ENCODE results near the gene EID1.
"Not testable (repeated sequence)": the region's sequence is repeated elsewhere in the genome, so short reads cannot be mapped to it uniquely, and the experiment has no call there.

Gene EID1

DNA sequence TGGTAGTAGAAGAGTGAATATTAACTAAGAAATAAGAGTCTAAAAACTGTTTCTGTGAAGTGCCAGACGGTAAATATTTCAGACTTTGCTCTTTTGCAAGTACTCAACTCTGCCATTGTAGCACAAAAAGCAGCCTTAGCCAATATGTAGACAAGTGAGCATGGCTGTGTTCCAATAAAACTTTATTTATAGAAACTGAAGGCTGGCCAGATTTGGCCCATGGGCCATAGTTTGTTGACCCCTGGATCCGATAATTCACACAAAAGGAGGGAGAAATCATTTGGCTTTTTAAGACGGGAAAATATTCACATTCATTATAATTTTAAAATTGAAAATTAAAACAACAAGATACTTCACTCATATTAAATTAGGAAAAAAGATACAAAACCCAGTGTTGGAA lies 15.4 kb downstream of the EID1 start:
- H3K27me3 ChIP-seq (ENCODE audit: control insufficient read depth, insufficient read depth, low read length), result no peaks in the 10 kb centered on the region
- H3K9me3 ChIP-seq (ENCODE audit: control insufficient read depth, insufficient read depth, low read length), result no peaks in the 10 kb centered on the region
- H3K4me3 ChIP-seq (ENCODE audit: low read depth, low read length), result no peak overlapping the region
- no peaks in the 10 kb centered on the region for H3K36me3 ChIP-seq (ENCODE audit: control insufficient read depth, insufficient read depth, low read length)
- H3K9ac ChIP-seq (ENCODE audit: low read depth, low read length), result no peak overlapping the region
- H3K4me1 ChIP-seq (ENCODE audit: control insufficient read depth, insufficient read depth, low read length), result peaks cover 2% of the 10 kb centered on the region

DNA sequence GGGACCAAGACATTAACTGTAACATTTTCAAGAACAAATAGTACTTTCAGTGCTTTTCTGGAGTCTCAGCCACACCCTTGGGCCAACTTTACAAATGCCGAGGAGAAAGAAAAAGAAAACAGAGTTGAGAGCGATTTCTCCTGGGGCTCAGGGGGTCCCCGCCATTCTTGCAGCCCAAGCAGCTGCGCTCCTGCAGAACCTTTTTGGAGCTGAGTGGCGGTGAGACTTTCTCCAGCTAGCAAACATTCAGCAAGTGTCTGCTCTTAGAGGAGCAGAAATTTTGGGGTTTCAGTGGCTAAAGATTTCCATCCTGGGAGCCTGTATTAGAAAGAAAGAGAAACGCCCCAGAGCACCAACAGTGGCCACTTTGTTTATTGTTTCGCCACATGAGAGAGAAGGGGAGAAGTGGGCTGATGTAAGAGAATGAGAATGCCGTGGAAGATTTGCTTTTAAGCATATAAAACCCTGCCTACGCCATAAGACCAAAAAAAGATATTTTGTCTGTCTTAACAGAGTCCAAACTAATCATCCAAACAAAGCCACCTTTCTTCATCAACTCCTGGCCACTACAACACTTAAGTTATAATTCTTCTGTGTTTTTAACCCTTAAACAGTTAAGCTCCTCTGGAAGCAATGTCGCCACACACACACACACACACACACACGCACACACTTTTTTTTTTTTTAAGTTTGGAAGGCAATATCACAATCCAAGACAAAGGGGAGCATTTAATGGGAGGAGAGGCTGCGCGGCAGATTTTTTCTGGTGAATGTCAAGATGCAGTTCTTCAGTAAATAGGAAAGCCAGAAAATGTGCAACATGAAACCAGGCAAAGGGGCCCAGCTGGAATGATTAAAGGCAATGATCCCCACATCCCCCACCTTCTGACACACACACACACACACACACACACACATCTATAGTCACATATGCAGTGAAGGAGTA lies 19.2 kb downstream of the EID1 start:
- Histone ChIP-seq H3K9ac (ENCODE audit: low read depth, low read length) (no peak overlapping the region), H3K4me3 (ENCODE audit: low read depth, low read length) (no peak overlapping the region), H3K36me3 (ENCODE audit: control insufficient read depth, insufficient read depth, low read length) (no peaks in the 10 kb centered on the region)

DNA sequence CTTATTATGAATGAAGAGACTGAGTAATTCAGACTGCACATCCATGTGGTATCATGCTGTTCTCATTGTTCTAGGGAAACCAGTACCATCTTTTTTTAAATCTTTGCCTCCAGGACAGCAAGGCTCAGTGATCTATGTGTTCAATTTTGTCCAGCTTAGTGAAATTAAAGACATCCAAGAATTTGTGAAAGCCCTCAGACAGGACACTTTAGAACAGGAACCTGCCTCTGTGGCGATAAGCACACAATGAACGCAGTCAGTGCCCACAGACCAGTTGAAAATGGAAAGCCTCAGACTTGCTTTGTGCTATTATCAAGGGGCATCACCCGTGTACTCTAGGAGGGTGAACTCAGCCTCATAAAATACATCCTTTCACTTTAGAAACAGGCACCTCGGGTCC lies 20.1 kb downstream of the EID1 start:
- Histone ChIP-seq H3K27me3 (ENCODE audit: control insufficient read depth, insufficient read depth, low read length) (no peaks in the 10 kb centered on the region), H3K4me1 (ENCODE audit: control insufficient read depth, insufficient read depth, low read length) (peaks cover 2% of the 10 kb centered on the region), H3K36me3 (ENCODE audit: control insufficient read depth, insufficient read depth, low read length) (no peaks in the 10 kb centered on the region), H3K9me3 (ENCODE audit: control insufficient read depth, insufficient read depth, low read length) (no peaks in the 10 kb centered on the region), H3K4me3 (ENCODE audit: low read depth, low read length) (no peak overlapping the region), H3K9ac (ENCODE audit: low read depth, low read length) (no peak overlapping the region)

More for the DNA sequence above, 19.2 kb downstream of the EID1 start:
- Histone ChIP-seq H3K4me1 (ENCODE audit: control insufficient read depth, insufficient read depth, low read length) (peaks cover 2% of the 10 kb centered on the region), H3K9me3 (ENCODE audit: control insufficient read depth, insufficient read depth, low read length) (no peaks in the 10 kb centered on the region), H3K27me3 (ENCODE audit: control insufficient read depth, insufficient read depth, low read length) (no peaks in the 10 kb centered on the region)

DNA sequence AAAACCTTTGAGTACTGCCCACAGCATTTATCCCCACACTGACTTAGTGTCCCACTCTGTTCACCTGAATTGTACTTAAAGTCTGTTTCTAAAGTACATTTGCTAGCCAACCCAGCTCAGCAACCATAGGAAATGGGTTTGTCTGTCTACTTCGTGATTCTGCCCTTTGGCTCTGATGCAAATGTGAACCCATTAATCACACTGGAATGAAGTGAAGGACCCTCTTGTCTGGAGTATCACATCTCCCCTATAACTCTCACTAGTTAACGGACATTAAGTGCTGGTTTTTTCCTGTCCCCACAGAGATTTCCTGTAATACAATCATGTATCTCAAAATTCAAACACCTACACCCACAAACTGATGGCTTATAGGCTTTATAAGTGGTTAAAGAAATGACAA lies 20.5 kb downstream of the EID1 start:
- H3K9me3 ChIP-seq (ENCODE audit: control insufficient read depth, insufficient read depth, low read length), result no peaks in the 10 kb centered on the region
- H3K9ac ChIP-seq (ENCODE audit: low read depth, low read length), result no peak overlapping the region
- peaks cover 2% of the 10 kb centered on the region for H3K4me1 ChIP-seq (ENCODE audit: control insufficient read depth, insufficient read depth, low read length)
- H3K27me3 ChIP-seq (ENCODE audit: control insufficient read depth, insufficient read depth, low read length), result no peaks in the 10 kb centered on the region
- no peak overlapping the region for H3K4me3 ChIP-seq (ENCODE audit: low read depth, low read length)
- H3K36me3 ChIP-seq (ENCODE audit: control insufficient read depth, insufficient read depth, low read length), result no peaks in the 10 kb centered on the region

DNA sequence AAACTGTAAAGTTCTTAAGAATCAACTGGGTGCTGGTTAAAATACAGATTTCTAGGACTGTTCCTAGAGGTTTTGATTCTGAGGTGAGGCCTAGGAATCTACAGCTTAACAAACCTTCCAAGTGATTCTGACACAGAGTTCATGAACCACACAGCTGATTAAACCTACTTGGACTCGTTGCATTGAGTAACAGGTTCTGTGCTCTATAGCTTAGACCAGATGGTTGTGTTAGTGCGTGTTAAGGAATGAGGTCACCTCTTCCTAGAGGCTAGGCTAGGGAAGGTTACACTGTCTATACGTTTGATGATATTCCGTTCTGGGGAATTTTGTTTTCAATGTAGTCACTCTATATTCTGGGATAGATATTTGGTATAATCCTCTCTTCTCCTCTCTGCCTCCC lies 21.9 kb downstream of the EID1 start:
- Histone ChIP-seq H3K4me1 (ENCODE audit: control insufficient read depth, insufficient read depth, low read length) (peaks cover 2% of the 10 kb centered on the region), H3K9me3 (ENCODE audit: control insufficient read depth, insufficient read depth, low read length) (no peaks in the 10 kb centered on the region), H3K36me3 (ENCODE audit: control insufficient read depth, insufficient read depth, low read length) (no peaks in the 10 kb centered on the region), H3K9ac (ENCODE audit: low read depth, low read length) (no peak overlapping the region), H3K27me3 (ENCODE audit: control insufficient read depth, insufficient read depth, low read length) (no peaks in the 10 kb centered on the region), H3K4me3 (ENCODE audit: low read depth, low read length) (no peak overlapping the region)

DNA sequence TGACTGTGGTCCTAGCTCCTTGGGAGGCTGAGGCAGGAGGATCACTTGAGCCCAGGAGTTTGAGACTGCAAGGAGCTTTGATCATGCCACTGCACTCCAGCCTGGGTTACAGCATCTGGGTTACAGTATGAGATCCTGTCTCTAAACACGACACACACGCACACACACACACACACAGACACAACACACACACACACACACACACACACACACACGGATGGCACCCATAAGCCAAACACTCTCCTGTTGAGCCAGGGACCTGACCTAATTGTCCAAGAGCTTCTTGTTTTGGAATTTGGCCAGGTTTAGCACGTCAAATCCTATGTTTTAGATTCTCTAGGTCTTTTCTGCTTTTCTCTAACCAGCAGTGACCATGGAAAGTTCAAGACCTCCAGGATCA lies 26.8 kb downstream of the EID1 start:
- Histone ChIP-seq H3K9ac (ENCODE audit: low read depth, low read length) (no peak overlapping the region), H3K4me3 (ENCODE audit: low read depth, low read length) (no peak overlapping the region), H3K4me1 (ENCODE audit: control insufficient read depth, insufficient read depth, low read length) (no peaks in the 10 kb centered on the region), H3K9me3 (ENCODE audit: control insufficient read depth, insufficient read depth, low read length) (no peaks in the 10 kb centered on the region), H3K27me3 (ENCODE audit: control insufficient read depth, insufficient read depth, low read length) (no peaks in the 10 kb centered on the region), H3K36me3 (ENCODE audit: control insufficient read depth, insufficient read depth, low read length) (no peaks in the 10 kb centered on the region)

DNA sequence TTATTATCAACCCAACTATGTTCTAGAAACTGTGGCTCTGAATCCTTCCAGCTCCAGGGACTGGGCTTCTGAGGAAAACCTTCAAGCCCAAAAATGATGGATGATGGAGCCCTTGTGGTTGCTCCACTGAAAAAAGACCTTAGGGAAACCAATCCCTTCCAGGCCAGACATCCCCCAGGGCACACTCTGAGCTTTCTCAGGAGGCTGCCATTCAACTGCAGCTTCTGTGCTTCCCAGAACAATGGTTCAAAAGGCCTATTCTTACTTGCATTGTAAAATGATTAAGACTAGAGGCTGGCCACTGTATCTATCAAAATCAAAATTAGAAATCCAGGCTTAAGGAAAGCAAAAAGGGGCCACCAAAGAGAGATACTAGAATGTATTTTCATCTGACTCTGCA lies 27.3 kb downstream of the EID1 start:
- Histone ChIP-seq H3K4me3 (ENCODE audit: low read depth, low read length) (no peak overlapping the region), H3K4me1 (ENCODE audit: control insufficient read depth, insufficient read depth, low read length) (no peaks in the 10 kb centered on the region), H3K27me3 (ENCODE audit: control insufficient read depth, insufficient read depth, low read length) (no peaks in the 10 kb centered on the region), H3K9ac (ENCODE audit: low read depth, low read length) (no peak overlapping the region), H3K36me3 (ENCODE audit: control insufficient read depth, insufficient read depth, low read length) (no peaks in the 10 kb centered on the region), H3K9me3 (ENCODE audit: control insufficient read depth, insufficient read depth, low read length) (no peaks in the 10 kb centered on the region)

DNA sequence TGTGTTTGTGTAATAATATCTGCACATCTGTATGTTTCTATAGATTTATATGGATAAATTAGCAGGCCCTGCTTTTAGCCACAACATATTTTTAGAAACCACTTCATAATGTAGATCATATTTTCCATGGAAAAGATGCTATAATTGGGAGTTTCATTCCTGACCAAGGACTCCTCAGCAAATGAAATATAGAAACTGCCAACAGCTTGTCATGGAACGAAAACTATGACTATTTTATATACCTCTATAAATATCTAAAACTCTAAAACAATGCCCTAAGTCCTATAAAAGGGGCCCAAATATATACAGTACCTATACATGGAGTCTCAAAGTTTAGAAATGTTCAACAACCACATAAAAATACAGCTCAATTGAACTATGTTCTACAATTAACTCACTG lies 27.9 kb downstream of the EID1 start:
- Histone ChIP-seq H3K4me3 (ENCODE audit: low read depth, low read length) (no peak overlapping the region), H3K36me3 (ENCODE audit: control insufficient read depth, insufficient read depth, low read length) (no peaks in the 10 kb centered on the region), H3K4me1 (ENCODE audit: control insufficient read depth, insufficient read depth, low read length) (no peaks in the 10 kb centered on the region)

DNA sequence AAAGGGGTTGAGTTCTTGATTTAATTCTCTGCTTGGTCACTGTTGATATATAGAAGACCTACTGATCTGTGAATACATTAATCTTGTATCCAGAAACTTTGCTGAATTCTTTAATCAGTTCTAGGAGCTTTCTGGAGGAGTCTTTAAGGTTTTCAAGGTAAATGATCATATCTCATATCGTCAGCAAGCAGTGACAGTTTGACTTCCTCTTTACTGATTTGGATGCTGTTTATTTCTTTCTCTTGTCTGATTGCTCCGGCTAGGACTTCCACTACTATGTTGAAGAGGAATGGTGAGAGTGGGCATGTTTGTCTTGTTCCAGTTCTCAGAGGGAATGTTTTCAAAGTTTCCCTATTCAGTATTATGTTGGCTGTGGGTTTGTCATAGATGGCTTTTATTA lies 31.4 kb downstream of the EID1 start:
- not testable (repeated sequence) for H3K27me3 ChIP-seq (ENCODE audit: control insufficient read depth, insufficient read depth, low read length); H3K4me3 ChIP-seq (ENCODE audit: low read depth, low read length); H3K9ac ChIP-seq (ENCODE audit: low read depth, low read length); H3K36me3 ChIP-seq (ENCODE audit: control insufficient read depth, insufficient read depth, low read length); H3K4me1 ChIP-seq (ENCODE audit: control insufficient read depth, insufficient read depth, low read length); H3K9me3 ChIP-seq (ENCODE audit: control insufficient read depth, insufficient read depth, low read length)

More for the DNA sequence above, 27.9 kb downstream of the EID1 start:
- Histone ChIP-seq H3K27me3 (ENCODE audit: control insufficient read depth, insufficient read depth, low read length) (no peaks in the 10 kb centered on the region), H3K9ac (ENCODE audit: low read depth, low read length) (no peak overlapping the region), H3K9me3 (ENCODE audit: control insufficient read depth, insufficient read depth, low read length) (no peaks in the 10 kb centered on the region)

DNA sequence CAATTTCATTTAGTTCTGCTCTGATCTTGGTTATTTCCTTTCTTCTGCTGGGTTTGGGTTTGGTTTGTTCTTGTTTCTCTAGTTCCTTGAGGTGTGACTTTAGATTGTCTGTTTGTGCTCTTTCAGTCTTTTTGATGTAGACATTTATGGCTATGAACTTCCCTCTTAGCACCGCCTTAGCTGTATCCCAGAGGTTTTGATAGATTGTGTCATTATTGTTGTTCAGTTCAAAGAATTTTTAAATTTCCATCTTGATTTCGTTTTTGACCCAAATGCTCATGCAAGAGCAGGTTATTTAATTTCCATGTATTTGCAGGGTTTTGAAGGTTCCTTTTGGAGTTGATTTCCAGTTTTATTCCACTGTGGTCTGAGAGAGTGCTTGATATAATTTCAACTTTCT lies 32.6 kb downstream of the EID1 start:
- H3K36me3 ChIP-seq (ENCODE audit: control insufficient read depth, insufficient read depth, low read length); H3K4me3 ChIP-seq (ENCODE audit: low read depth, low read length); H3K4me1 ChIP-seq (ENCODE audit: control insufficient read depth, insufficient read depth, low read length); H3K9ac ChIP-seq (ENCODE audit: low read depth, low read length); H3K27me3 ChIP-seq (ENCODE audit: control insufficient read depth, insufficient read depth, low read length); H3K9me3 ChIP-seq (ENCODE audit: control insufficient read depth, insufficient read depth, low read length): not testable (repeated sequence)

DNA sequence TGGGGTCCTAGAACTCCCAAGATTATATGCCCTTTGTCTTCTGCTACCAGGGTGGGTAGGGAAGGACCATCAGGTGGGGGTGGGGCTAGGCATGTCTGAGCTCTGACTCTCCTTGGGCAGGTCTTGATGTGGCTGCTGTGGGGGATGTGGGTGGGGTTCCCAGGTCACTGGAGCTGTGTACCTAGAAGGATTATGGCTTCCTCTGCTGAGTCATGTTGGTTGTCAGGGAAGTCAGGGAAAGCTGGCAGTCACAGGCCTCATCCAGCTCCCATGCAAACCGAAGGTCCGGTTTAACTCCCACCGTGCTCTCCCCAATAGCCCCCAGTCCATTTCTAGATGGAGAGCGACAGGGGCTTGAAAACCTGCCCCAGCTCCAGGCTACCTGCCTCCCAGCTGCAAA lies 35.2 kb downstream of the EID1 start:
- H3K36me3 ChIP-seq (ENCODE audit: control insufficient read depth, insufficient read depth, low read length), result no peaks in the 10 kb centered on the region
- H3K4me3 ChIP-seq (ENCODE audit: low read depth, low read length), result no peak overlapping the region
- no peaks in the 10 kb centered on the region for H3K27me3 ChIP-seq (ENCODE audit: control insufficient read depth, insufficient read depth, low read length)
- H3K4me1 ChIP-seq (ENCODE audit: control insufficient read depth, insufficient read depth, low read length), result peaks cover 2% of the 10 kb centered on the region
- H3K9ac ChIP-seq (ENCODE audit: low read depth, low read length), result no peak overlapping the region
- no peaks in the 10 kb centered on the region for H3K9me3 ChIP-seq (ENCODE audit: control insufficient read depth, insufficient read depth, low read length)

DNA sequence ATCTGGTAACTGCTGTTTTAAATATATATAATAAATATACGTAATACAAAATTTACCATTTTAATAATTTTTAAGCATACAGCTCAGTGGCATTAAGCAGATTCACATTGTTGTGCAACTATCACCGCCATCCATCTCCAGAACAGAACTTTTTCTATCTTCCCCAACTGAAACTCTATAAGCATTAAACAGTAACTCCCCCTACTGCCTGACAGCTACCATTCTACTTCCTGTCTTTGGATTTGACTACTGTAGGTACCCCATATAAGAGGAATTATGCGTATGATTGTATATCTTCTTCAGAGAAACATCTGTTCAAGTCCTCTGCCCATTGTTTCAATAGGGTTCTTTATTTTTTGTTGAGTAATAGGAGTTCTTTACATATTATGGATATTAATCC lies 36.8 kb downstream of the EID1 start:
- Histone ChIP-seq H3K4me1 (ENCODE audit: control insufficient read depth, insufficient read depth, low read length) (peaks cover 2% of the 10 kb centered on the region), H3K27me3 (ENCODE audit: control insufficient read depth, insufficient read depth, low read length) (no peaks in the 10 kb centered on the region), H3K9ac (ENCODE audit: low read depth, low read length) (no peak overlapping the region), H3K4me3 (ENCODE audit: low read depth, low read length) (no peak overlapping the region), H3K9me3 (ENCODE audit: control insufficient read depth, insufficient read depth, low read length) (no peaks in the 10 kb centered on the region), H3K36me3 (ENCODE audit: control insufficient read depth, insufficient read depth, low read length) (no peaks in the 10 kb centered on the region)
